GM19452 (cell line): ENCODE measurements around the gene WDTC1.

Experiments
- ATAC-seq: cut with Tn5 transposase; IDR thresholded peaks from one replicate; pipeline ENCODE4 v1.9.1; 2021; ENCODE audit not compliant: unreplicated experiment

WDTC1 gene

GRCh38 chr1:27333717-27334279, 99.4 kb downstream of the WDTC1 start:
- ATAC-seq: no peak

DNA sequence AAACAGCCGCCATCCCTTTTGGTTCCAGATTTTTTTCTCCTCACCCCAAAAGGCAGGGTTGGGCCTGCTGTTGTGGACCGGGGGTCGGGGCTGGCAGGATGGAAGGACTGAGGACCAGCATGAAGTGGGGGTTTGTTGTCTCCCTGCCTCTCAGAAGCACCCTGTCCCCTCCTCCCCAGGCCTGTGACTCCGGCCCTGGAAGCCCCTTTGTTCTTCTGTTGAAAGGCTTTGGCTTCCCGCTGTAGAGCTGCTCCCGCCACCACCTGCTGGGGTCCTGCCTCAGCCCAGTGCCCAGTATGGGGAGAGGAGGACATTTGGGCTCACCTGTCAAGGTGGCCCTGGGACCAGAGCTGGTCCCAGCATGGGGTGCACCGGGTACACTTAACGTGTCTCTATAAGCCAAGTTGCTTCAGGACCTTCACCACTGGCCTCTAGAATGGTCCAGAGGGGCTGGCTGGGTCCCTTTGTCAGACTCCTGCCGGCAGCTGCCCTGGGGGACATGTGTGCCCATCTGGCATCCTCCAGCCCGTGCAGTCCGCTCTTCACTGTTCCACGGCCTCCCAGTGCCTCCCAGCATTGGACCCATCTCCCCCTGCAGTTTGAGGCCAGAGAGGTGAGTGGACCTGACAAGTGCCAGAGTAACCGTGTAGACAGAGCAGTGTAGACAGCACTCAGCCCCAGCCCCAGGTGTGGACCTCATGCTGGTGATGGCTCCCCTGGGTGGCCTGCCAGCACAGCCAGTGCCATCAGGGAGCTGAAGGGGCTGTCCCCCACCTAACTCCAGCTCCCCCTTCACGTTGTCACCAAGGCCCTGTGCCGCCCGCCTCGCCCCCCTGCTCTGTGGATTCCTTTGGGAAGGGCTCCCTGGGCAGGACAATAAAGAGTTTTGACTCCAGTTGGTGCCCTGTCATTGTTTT, 101.3 kb downstream of the WDTC1 start:
- no peak for ATAC-seq

DNA sequence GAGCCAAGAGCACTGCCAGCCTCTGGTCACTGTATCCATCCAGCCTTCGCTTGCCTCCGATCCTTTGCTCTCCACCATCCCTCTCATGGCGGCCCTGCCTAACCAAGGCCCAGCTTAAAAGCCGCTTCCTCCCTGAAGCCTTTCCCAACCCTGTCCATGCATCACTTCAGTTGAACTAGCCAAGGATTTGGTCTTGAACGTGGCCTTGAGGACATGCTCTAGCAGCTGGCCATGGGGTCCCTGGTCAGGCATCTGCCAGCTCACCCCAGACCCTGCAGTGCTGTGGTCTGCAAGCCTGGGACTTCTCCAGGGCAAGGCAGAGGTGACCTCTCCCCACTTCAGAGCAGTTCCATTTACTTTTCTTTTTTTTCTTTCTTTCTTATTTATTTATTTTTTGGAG, 102.3 kb downstream of the WDTC1 start:
- ATAC-seq: no peak

DNA sequence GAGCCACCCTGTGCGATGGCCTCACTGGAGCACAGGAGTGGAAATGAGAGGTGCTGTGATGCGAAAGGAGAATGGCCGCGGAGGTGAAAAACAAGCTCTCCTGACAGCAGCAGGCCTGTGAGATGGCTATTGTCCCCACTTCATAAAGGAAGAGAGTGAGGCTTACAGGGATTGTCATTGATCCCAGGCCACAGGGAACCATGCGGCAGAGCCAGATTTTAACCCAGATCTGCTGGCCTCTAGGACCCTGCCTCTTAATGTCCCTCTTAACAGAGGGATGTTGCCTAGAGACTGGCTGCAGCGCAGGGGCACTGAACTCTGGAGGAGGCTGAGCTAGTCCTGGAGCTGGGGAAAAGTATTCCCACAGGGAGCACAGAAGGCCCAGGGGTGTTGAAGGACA, 104.3 kb downstream of the WDTC1 start:
- no peak for ATAC-seq

- ATAC-seq: no peak
Measured at GRCh38 chr1:27339213-27339612, 104.8 kb downstream of the WDTC1 start.

GRCh38 chr1:27341525-27342252, 107.3 kb downstream of the WDTC1 start, which contains the start of gene SYTL1:
Gene SYTL1, plus strand, starts transcription at chr1:27342022. Its CDS starts 3,313 bp downstream, at chr1:27345335.
- ATAC-seq: no peak

GRCh38 chr1:27342391-27342777, 108.0 kb downstream of the WDTC1 start:
- no peak for ATAC-seq

GRCh38 chr1:27342778-27343638, 108.6 kb downstream of the WDTC1 start:
- no peak for ATAC-seq

DNA sequence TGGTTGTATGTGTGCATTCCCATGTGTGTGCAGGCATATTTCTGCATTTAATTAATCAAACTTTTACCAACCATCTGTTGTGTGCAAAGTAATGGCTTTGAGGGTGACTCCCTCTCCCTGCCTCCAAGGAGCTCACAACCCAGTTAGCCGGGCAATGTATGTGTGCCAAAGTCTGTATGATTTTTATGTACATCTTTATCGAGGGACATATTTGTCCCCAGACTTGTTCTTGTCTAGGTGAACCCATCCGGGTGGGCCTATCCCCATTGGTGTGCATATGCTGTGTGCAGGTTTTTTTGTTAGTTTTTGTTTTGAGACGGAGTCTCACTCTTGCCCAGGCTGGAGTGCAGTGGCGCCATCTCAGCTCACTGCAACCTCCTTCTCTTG, 109.2 kb downstream of the WDTC1 start:
- ATAC-seq: no peak

DNA sequence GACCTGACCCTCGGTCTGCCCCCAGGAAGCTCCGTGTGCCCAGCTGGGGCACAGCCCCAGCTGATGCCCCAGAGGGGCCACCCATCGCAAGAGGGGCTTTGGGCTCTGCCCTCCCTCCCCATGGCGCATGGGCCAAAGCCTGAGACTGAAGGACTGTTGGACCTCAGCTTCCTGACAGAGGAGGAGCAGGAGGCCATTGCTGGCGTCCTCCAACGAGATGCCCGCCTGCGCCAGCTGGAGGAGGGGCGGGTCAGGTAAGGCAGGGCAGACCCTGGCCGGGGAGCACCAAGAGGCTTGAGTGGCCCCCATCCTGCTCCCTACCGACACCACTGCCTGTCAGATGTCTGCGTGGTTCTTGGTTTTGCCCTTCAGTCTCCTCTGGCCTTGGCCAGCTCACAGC, 110.8 kb downstream of the WDTC1 start:
- ATAC-seq: no peak

DNA sequence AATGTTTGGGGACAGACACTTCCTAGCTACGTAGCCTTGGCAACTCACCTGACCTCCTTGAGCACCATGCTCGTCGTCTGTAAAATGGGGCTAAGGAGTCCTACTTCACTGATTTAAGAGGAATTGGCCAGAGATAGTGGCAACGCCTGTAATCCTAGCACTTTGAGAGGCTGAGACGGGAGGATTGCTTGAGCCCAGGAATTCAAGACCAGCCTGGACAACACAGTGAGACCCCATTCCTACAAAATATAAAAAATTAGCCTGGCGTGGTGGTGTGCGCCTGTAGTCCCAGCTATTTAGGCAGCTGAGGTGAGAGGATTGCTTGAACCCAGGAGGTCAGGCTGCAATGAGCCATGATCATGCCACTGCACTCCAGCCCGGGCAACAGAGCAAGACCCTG, 111.9 kb downstream of the WDTC1 start:
- ATAC-seq: no peak

- ATAC-seq: no peak
Measured at GRCh38 chr1:27346991-27347624, 112.7 kb downstream of the WDTC1 start.

DNA sequence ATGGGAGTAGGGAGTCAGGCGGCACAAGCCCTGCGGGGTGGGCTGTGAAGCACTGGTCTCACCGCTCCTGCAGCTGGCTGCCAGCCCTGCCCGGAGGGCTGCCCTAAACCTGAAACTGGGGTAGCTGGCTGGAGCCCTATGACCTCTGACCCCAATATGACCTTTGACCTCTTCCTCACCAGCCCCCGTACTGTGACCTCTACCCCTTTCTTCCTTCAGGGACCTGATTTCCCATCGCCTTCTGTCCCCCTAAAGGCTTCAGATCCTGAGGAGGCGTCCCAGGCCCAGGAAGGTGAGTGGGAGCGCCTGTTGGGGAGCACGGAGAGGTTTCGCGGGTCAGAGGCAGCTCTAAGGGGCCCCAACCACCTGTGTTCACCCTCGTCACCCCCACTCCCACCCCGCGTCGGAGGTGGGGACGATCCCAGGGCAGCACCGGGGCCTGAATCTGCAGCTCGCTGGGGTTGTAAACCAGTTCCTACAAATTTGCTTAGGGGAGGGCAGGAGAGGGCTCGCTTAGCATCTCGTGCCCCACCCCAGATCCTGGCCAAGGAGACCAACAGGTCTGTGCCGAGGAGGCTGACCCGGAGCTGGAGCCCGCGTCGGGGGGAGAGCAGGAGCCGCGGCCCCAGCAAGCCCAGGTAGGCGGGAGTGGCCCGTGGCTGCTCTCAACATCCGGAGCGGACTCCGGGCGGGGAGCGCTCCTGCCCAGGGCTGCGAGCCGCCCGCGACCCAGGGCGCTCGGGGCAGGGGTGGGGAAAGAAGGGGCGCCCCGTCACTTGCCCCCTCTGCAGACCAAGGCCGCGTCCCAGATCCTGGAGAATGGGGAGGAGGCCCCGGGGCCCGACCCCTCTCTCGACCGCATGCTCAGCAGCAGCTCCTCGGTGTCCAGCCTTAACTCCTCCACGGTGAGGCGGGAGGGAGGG, 114.7 kb downstream of the WDTC1 start:
- ATAC-seq: no peak

DNA sequence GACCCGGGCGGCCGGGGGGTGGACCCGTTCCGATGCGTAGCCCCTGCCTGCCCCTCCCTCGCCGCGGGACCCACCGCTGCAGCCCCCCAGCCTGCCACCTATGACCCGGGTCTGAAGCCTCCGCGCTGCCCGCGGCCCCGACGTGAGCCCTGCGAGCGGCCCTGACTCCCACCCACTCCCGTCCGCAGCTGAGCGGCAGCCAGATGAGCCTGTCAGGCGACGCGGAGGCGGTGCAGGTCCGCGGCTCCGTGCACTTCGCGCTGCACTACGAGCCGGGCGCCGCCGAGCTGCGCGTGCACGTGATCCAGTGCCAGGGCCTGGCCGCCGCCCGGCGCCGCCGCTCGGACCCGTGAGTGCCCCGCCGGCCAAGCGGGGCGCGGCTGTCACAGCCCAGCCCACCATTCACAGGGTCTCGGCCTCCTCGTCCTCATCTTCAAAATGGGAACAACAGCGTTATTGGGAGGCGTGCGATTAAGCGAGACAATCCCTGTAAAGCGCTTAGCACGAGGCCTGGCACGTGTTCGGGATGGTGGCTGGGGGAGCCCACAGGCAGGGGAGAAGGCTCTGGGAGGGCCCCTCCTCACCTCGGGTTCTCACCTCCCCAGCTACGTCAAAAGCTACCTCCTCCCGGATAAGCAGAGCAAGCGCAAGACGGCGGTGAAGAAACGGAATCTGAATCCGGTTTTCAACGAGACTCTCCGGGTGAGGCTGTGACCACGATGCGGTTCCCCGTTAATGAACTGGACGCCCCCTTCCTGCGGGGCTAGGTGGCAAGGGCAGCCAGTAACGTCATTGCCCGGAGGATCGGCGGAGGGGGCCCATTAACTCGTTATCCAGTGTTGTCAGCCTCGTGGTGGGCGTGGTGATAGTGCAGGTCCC, 115.6 kb downstream of the WDTC1 start:
- no peak for ATAC-seq

GRCh38 chr1:27350663-27351540, 116.5 kb downstream of the WDTC1 start:
- no peak for ATAC-seq

DNA sequence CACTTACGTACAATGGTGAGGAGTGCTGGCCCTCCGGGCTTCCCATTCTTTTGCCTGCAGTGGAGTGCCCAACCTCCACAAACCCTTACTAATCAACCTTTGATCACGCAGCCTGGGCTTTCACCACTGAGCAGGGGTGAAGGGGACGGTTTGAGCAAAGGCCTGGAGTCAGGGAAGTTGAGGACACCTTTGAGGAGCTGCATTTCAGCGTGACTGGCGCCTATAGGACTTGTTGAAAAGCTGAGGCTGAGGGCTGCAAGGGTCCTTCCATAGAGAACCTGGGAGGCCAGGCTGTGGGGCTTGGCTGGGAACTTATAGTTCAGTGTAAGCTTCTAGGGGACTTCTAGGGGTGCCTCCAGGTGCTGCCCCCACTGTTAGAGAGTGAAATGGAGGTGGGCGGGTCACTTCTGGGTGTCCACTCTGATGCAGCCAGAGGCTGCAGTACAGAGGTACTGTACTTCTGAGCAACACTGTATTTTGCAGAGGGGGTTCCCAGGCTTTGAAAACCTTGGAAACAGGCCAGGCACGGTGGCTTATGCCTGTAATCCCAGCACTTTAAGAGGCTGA, 117.2 kb downstream of the WDTC1 start:
- ATAC-seq: no peak

- ATAC-seq: no peak
Measured at GRCh38 chr1:27353166-27353565, 118.7 kb downstream of the WDTC1 start.
